Right renal cortex interstitium (tissue), 3 donors: ENCODE measurements around the gene DDO. TPM values are rescaled to one million over a fixed set of nuclear protein-coding genes. Genes with fewer than 3 reads are reported as not detected.
"Not testable (repeated sequence)": the region's sequence is repeated elsewhere in the genome, so short reads cannot be mapped to it uniquely, and the experiment has no call there.

ENCODE experiments used
- DNase-seq, 3 donors: peaks; one replicate each; pipeline ENCODE4 v3.0.0-alpha.2; 2013; ENCODE audit warnings: low read depth in 3 of 3, low spot score in 2 of 3
- polyA plus RNA-seq, 3 donors: library from polyadenylated mRNA; unstranded; fragments of 120-200 nt; gene quantifications; one replicate each; pipeline ENCODE4 v1.2.1, GENCODE V29; 2013; ENCODE audit not compliant: insufficient read length in 3 of 3

DDO gene
- polyA plus RNA-seq = 1 to 10 TPM in 2 of 3 donors, under 1 TPM in 1; 0.33 to 1.2 (median 1.2) TPM

GRCh38 chr6:110415086-110415916 lies at the start of gene DDO:
TSS of gene DDO (minus strand) at chr6:110415575. CDS start at chr6:110413462, 2,113 bp downstream.
- no peak for DNase-seq

- DNase-seq = no peak
Observed at GRCh38 chr6:110462884-110463481, 47.6 kb upstream of the DDO start.

- DNase-seq = no peak
Observed at GRCh38 chr6:110461376-110461775, 46.0 kb upstream of the DDO start.

- DNase-seq = no peak
Observed at GRCh38 chr6:110459137-110459536, 43.8 kb upstream of the DDO start.

GRCh38 chr6:110458476-110458875 lies 43.1 kb upstream of the DDO start:
- no peak for DNase-seq

- DNase-seq = not testable (repeated sequence)
Observed at GRCh38 chr6:110457567-110458175, 42.3 kb upstream of the DDO start.

GRCh38 chr6:110456694-110457093 lies 41.3 kb upstream of the DDO start:
- DNase-seq = no peak

- no peak for DNase-seq
Observed at GRCh38 chr6:110449541-110449895, 34.1 kb upstream of the DDO start.

- DNase-seq = no peak
Observed at GRCh38 chr6:110448846-110449540, 33.6 kb upstream of the DDO start.

GRCh38 chr6:110447761-110448160 lies 32.4 kb upstream of the DDO start:
- DNase-seq = no peak

- no peak for DNase-seq
Observed at GRCh38 chr6:110446405-110446804, 31.0 kb upstream of the DDO start.

- no peak for DNase-seq
Observed at GRCh38 chr6:110440026-110440425, 24.7 kb upstream of the DDO start.

- DNase-seq = no peak
Observed at GRCh38 chr6:110439356-110439755, 24.0 kb upstream of the DDO start.

GRCh38 chr6:110434961-110435602 lies 19.7 kb upstream of the DDO start:
- DNase-seq = no peak

GRCh38 chr6:110432285-110432900 lies 17.0 kb upstream of the DDO start:
- DNase-seq = no peak

- no peak for DNase-seq
Observed at GRCh38 chr6:110430741-110431140, 15.4 kb upstream of the DDO start.

GRCh38 chr6:110430236-110430635 lies 14.9 kb upstream of the DDO start:
- DNase-seq = no peak

GRCh38 chr6:110428153-110428552 lies 12.8 kb upstream of the DDO start:
- DNase-seq = no peak

- DNase-seq = no peak
Observed at GRCh38 chr6:110425816-110426215, 10.4 kb upstream of the DDO start.

- no peak for DNase-seq
Observed at GRCh38 chr6:110422444-110422822, 7.1 kb upstream of the DDO start.
